Glomerular endothelial cell (primary cell): ENCODE results near the gene SPEF1. TPM values are rescaled to one million over a fixed set of nuclear protein-coding genes. Genes with fewer than 3 reads are reported as not detected.
"Not testable (repeated sequence)": the region's sequence is repeated elsewhere in the genome, so short reads cannot be mapped to it uniquely, and the experiment has no call there.

Experiments used
- DNase-seq: peaks from one replicate; pipeline ENCODE4 v3.0.0-alpha.2; 2011; ENCODE audit warnings: low read depth, low spot score; ENCODE audit errors: extremely low read depth
- total RNA-seq: library from RNA; depleted of rRNA; stranded (reverse); fragments of >200 nt; gene quantifications from 2 replicates; pipeline ENCODE4 v1.2.3, GENCODE V29; 2015

SPEF1 gene
- total RNA-seq, 1 donor from 2014 or later = not detected

- DNase-seq = not testable (repeated sequence)
Observed at GRCh38 chr20:3794168-3794567, 12.9 kb upstream of the SPEF1 start.

- DNase-seq = not testable (repeated sequence)
Observed at GRCh38 chr20:3789201-3789600, 8.0 kb upstream of the SPEF1 start.

GRCh38 chr20:3788685-3789155, 7.5 kb upstream of the SPEF1 start:
- DNase-seq = no peak

- no peak for DNase-seq
Observed at GRCh38 chr20:3787324-3788014, 6.2 kb upstream of the SPEF1 start.

GRCh38 chr20:3786665-3787323, 5.5 kb upstream of the SPEF1 start, which contains the start of gene CENPB:
Gene CENPB, minus strand, starts transcription at chr20:3786740. Its CDS starts 257 bp downstream, at chr20:3786483.
- DNase-seq = no peak

- DNase-seq = no peak
Observed at GRCh38 chr20:3786126-3786484, 4.9 kb upstream of the SPEF1 start.

GRCh38 chr20:3785240-3786125, 4.2 kb upstream of the SPEF1 start:
- DNase-seq = no peak

- no peak for DNase-seq
Observed at GRCh38 chr20:3784863-3785239, 3.6 kb upstream of the SPEF1 start.

- no peak for DNase-seq
Observed at GRCh38 chr20:3784216-3784853, 3.1 kb upstream of the SPEF1 start.

GRCh38 chr20:3783511-3784195, 2.4 kb upstream of the SPEF1 start:
- DNase-seq = no peak

GRCh38 chr20:3783068-3783489, 1.8 kb upstream of the SPEF1 start:
- no peak for DNase-seq

- DNase-seq = no peak
Observed at GRCh38 chr20:3782597-3782996, 1.3 kb upstream of the SPEF1 start.

GRCh38 chr20:3778976-3779375, 2.3 kb downstream of the SPEF1 start:
- no peak for DNase-seq

GRCh38 chr20:3777716-3778629, 3.3 kb downstream of the SPEF1 start:
- DNase-seq = no peak

- no peak for DNase-seq
Observed at GRCh38 chr20:3777381-3777715, 3.9 kb downstream of the SPEF1 start.

- DNase-seq = no peak
Observed at GRCh38 chr20:3775457-3776108, 5.7 kb downstream of the SPEF1 start.

GRCh38 chr20:3771552-3772058, 9.6 kb downstream of the SPEF1 start:
- no peak for DNase-seq

- DNase-seq = no peak
Observed at GRCh38 chr20:3768342-3769130, 12.7 kb downstream of the SPEF1 start.
